GM18951 (cell line): ENCODE data around the gene C1orf105.

Experiments used
- POLR2A ChIP-seq: IDR thresholded peaks from 4 replicates; pipeline ENCODE4 v1.6.1; 2011; ENCODE audit warnings: mild to moderate bottlenecking; ENCODE audit not compliant: insufficient read length, insufficient read depth; ENCODE audit errors: extremely low read depth
- in situ Hi-C: fragments of 300-500 bp; cut with MboI; formaldehyde crosslinking; loops from one replicate; pipeline ENCODE4 v1.12.0; 2022; ENCODE audit warnings: low sequenced_read_pairs, mixed read lengths, inconsistent platforms; ENCODE audit not compliant: unreplicated experiment

C1orf105 gene

GRCh38 chr1:172400722-172401105 lies 19.8 kb upstream of the C1orf105 start:
- in situ Hi-C loops: loop anchor here (25.0 kb wide), 2 partner anchors 313 to 588 kb away; no protein-coding TSS in a partner anchor

GRCh38 chr1:172401477-172401876 lies 19.0 kb upstream of the C1orf105 start:
- in situ Hi-C loops: loop anchor here (25.0 kb wide), 2 partner anchors 314 to 589 kb away; no protein-coding TSS in a partner anchor

More at GRCh38 chr1:172400722-172401105, 19.8 kb upstream of the C1orf105 start:
- TF ChIP-seq POLR2A: no peak

GRCh38 chr1:172401892-172402291 lies 18.6 kb upstream of the C1orf105 start:
- in situ Hi-C loops: loop anchor here (25.0 kb wide), 2 partner anchors 315 to 590 kb away; no protein-coding TSS in a partner anchor
- TF ChIP-seq POLR2A: no peak

More at GRCh38 chr1:172401477-172401876, 19.0 kb upstream of the C1orf105 start:
- no peak for TF ChIP-seq POLR2A

- TF ChIP-seq POLR2A: no peak
- in situ Hi-C loops: loop anchor here (25.0 kb wide), 2 partner anchors 316 to 591 kb away; no protein-coding TSS in a partner anchor
Observed at GRCh38 chr1:172402878-172403569, 17.5 kb upstream of the C1orf105 start.

- in situ Hi-C loops: loop anchor here (25.0 kb wide), 2 partner anchors 317 to 592 kb away; no protein-coding TSS in a partner anchor
- TF ChIP-seq POLR2A: no peak
Observed at GRCh38 chr1:172404121-172404520, 16.4 kb upstream of the C1orf105 start.

- TF ChIP-seq POLR2A: no peak
- in situ Hi-C loops: loop anchor here (25.0 kb wide), 2 partner anchors 319 to 594 kb away; no protein-coding TSS in a partner anchor
Observed at GRCh38 chr1:172405912-172406311, 14.6 kb upstream of the C1orf105 start.

GRCh38 chr1:172406968-172407367 lies 13.5 kb upstream of the C1orf105 start:
- in situ Hi-C loops: loop anchor here (25.0 kb wide), 2 partner anchors 320 to 595 kb away; no protein-coding TSS in a partner anchor
- no peak for TF ChIP-seq POLR2A

GRCh38 chr1:172408958-172409357 lies 11.5 kb upstream of the C1orf105 start:
- no peak for TF ChIP-seq POLR2A
- in situ Hi-C loops: loop anchor here (25.0 kb wide), 2 partner anchors 322 to 597 kb away; no protein-coding TSS in a partner anchor

GRCh38 chr1:172410027-172410426 lies 10.5 kb upstream of the C1orf105 start:
- in situ Hi-C loops: loop anchor here (25.0 kb wide), 2 partner anchors 323 to 598 kb away; no protein-coding TSS in a partner anchor
- no peak for TF ChIP-seq POLR2A

- no peak for TF ChIP-seq POLR2A
- in situ Hi-C loops: loop anchor here (25.0 kb wide), 2 partner anchors 325 to 600 kb away; no protein-coding TSS in a partner anchor
Observed at GRCh38 chr1:172411791-172412338, 8.6 kb upstream of the C1orf105 start.

GRCh38 chr1:172414331-172414730 lies 6.2 kb upstream of the C1orf105 start:
- in situ Hi-C loops: loop anchor here (25.0 kb wide), 2 partner anchors 327 to 602 kb away; no protein-coding TSS in a partner anchor
- no peak for TF ChIP-seq POLR2A

- no peak for TF ChIP-seq POLR2A
Observed at GRCh38 chr1:172416496-172417035, 3.9 kb upstream of the C1orf105 start.

GRCh38 chr1:172417557-172417956 lies 2.9 kb upstream of the C1orf105 start:
- no peak for TF ChIP-seq POLR2A
- in situ Hi-C loops: loop anchor here (25.0 kb wide), 2 partner anchors 330 to 605 kb away; no protein-coding TSS in a partner anchor

More at GRCh38 chr1:172416496-172417035, 3.9 kb upstream of the C1orf105 start:
- in situ Hi-C loops: loop anchor here (25.0 kb wide), 2 partner anchors 329 to 604 kb away; no protein-coding TSS in a partner anchor
